ENCODE measurements around the gene RFC3. TPM values are rescaled to one million over a fixed set of nuclear protein-coding genes. Genes with fewer than 3 reads are reported as not detected.

The RFC3 gene
- total and polyA plus RNA-seq, 2 of the 13 experiments (the other 11 are each of a cell fraction or from before 2014, with no cell fraction given): 16.0 to 55.7 TPM

- in situ Hi-C loops (cut with HindIII; ENCODE audit: extremely low pct_ligation_motif_present, low pct_unique_long_range_greater_than_20kb): loop anchor here (25.0 kb wide), 1 partner anchor 1369 kb away; no protein-coding TSS in a partner anchor
- no peak for DNase-seq (ENCODE audit: low spot score)
- Histone ChIP-seq H3K27ac (ENCODE audit: extremely low read length, insufficient read depth, low read length) (no peak overlapping the region), H3K4me1 (ENCODE audit: insufficient read depth, low read length) (no peaks in the 10 kb centered on the region; the same call in 1 of the 2 replicates), H2AFZ (ENCODE audit: low read length) (no peak overlapping the region), H3K9me3 (ENCODE audit: low read length) (no peaks in the 10 kb centered on the region), H3K79me2 (ENCODE audit: insufficient read depth, low read length) (no peaks in the 10 kb centered on the region), H3K9ac (ENCODE audit: insufficient read depth, low read depth, low read length) (no peak overlapping the region), H3K27me3 (ENCODE audit: control insufficient read depth in 1 of 2, insufficient read depth in 2 of 2, low read length in 2 of 2) (no peaks in the 10 kb centered on the region), H3K36me3 (replicated peaks in 1 of 2; ENCODE audit: control insufficient read depth in 1 of 2, insufficient read depth in 2 of 2, low read length in 2 of 2) (no peaks in the 10 kb centered on the region), H4K20me1 (ENCODE audit: insufficient read depth, low read length) (no peaks in the 10 kb centered on the region), H3K4me3 (replicated peaks in 1 of 3; ENCODE audit: insufficient read depth in 1 of 3, low read depth in 2 of 3, low read length in 3 of 3) (no peak overlapping the region), H3K4me2 (ENCODE audit: low read depth, low read length) (no peak overlapping the region)
- TF ChIP-seq ZNF850 (CRISPR knock-in tag; conservative IDR thresholded peaks at IDR 0.05) (no peak), ZNF3 (CRISPR knock-in tag; IDR thresholded peaks at IDR 0.05) (no peak), SP2 (CRISPR knock-in tag; IDR thresholded peaks at IDR 0.05) (no peak), NFYC (CRISPR knock-in tag; IDR thresholded peaks at IDR 0.05) (no peak)
- TF ChIP-seq, protein P1, sequence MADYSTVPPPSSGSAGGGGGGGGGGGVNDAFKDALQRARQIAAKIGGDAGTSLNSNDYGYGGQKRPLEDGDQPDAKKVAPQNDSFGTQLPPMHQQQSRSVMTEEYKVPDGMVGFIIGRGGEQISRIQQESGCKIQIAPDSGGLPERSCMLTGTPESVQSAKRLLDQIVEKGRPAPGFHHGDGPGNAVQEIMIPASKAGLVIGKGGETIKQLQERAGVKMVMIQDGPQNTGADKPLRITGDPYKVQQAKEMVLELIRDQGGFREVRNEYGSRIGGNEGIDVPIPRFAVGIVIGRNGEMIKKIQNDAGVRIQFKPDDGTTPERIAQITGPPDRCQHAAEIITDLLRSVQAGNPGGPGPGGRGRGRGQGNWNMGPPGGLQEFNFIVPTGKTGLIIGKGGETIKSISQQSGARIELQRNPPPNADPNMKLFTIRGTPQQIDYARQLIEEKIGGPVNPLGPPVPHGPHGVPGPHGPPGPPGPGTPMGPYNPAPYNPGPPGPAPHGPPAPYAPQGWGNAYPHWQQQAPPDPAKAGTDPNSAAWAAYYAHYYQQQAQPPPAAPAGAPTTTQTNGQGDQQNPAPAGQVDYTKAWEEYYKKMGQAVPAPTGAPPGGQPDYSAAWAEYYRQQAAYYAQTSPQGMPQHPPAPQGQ (CRISPR knock-in tag; IDR thresholded peaks at IDR 0.05; ENCODE audit: borderline replicate concordance): no peak
- TF ChIP-seq, protein P2, sequence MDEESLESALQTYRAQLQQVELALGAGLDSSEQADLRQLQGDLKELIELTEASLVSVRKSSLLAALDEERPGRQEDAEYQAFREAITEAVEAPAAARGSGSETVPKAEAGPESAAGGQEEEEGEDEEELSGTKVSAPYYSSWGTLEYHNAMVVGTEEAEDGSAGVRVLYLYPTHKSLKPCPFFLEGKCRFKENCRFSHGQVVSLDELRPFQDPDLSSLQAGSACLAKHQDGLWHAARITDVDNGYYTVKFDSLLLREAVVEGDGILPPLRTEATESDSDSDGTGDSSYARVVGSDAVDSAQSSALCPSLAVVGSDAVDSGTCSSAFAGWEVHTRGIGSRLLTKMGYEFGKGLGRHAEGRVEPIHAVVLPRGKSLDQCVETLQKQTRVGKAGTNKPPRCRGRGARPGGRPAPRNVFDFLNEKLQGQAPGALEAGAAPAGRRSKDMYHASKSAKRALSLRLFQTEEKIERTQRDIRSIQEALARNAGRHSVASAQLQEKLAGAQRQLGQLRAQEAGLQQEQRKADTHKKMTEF (CRISPR knock-in tag; IDR thresholded peaks at IDR 0.05): no peak
- ChIA-PET POLR2A (no interaction called here), CTCF (ENCODE audit: low intra/inter-chr PET ratio, low total read pairs) (no interaction called here)
- no peak for ATAC-seq
- no peak for FAIRE-seq
- intact Hi-C loops (cut with micrococcal nuclease; ENCODE audit: unreplicated experiment): no loop called here
- no TSS peak for BruUV-seq (replicated peaks)
Observed at GRCh38 chr13:33793726-33794125, 24.2 kb upstream of the RFC3 start.
